ENCODE data around the gene ST6GALNAC3. TPM values are rescaled to one million over a fixed set of nuclear protein-coding genes. Genes with fewer than 3 reads are reported as not detected.

ST6GALNAC3 gene
- polyA plus RNA-seq, 4 donors, result under 0.01 to 21.7 (median 2.6) TPM

DNA sequence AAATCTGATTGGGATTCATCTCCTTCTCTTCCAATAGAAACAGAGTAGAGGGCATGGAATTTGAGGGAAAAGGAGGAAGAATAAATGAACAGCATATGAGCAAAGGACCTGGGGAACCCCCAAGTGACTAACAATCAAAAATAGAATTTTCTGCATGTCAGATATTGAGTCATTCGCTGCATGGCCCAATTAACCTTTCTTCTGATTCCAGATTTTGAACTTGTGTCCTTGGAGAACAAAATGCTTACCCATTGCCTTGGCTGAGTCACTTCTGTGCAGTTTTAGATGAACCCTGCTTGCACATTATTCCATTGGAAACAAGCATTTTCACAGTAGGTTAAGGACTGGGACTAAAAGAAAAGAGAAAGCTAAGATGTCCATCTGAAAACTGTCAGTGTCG, 390.5 kb downstream of the ST6GALNAC3 start:
- no peaks in the 10 kb centered on the region for H3K9me3 ChIP-seq (ENCODE audit: control insufficient read depth in 2 of 2, insufficient read depth in 1 of 2, low read depth in 1 of 2, low read length in 1 of 2)
- H3K27ac ChIP-seq (ENCODE audit: low read depth in 1 of 3, low read length in 2 of 3), result no peak overlapping the region
- FAIRE-seq (no peak), DNase-seq (no peak)
- H3K27me3 ChIP-seq (ENCODE audit: control insufficient read depth in 3 of 3, insufficient read depth in 3 of 3, low read length in 3 of 3), result no peaks in the 10 kb centered on the region
- H3K36me3 ChIP-seq (ENCODE audit: control insufficient read depth in 3 of 3, insufficient read depth in 2 of 3, low read depth in 1 of 3, low read length in 3 of 3), result no peaks in the 10 kb centered on the region
- no peaks in the 10 kb centered on the region for H3K4me1 ChIP-seq (ENCODE audit: control insufficient read depth in 3 of 3, insufficient read depth in 2 of 3, low read depth in 1 of 3, low read length in 2 of 3)
- no peak overlapping the region for H3K4me3 ChIP-seq (ENCODE audit: low read depth in 1 of 3, low read length in 3 of 3)
- WGBS, 3 donors, result 79 to 83% (median 82%) methylated on average over 2 of the region's 2 CpGs

DNA sequence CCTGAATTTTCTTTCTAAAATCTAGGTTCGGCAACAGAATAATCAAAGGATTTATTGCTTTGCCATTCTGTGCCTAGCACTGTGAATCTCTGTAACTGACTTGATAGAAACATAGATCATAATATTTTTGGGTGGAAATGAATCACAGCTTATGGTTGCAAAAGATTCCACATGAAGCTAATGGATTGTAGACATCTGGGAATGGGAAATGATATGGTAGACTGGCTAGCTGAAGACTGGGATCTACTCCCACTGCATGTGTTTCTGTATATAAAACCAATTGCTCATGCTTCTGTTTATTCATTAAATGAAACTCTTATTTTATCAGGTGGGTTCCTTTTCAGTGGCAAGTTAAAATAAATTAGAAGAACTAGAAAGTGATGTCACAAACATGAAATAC, 395.6 kb downstream of the ST6GALNAC3 start:
- Histone ChIP-seq H3K9me3 (ENCODE audit: control insufficient read depth in 2 of 2, insufficient read depth in 1 of 2, low read depth in 1 of 2, low read length in 1 of 2) (no peaks in the 10 kb centered on the region), H3K36me3 (ENCODE audit: control insufficient read depth in 3 of 3, insufficient read depth in 2 of 3, low read depth in 1 of 3, low read length in 3 of 3) (no peaks in the 10 kb centered on the region), H3K27me3 (ENCODE audit: control insufficient read depth in 3 of 3, insufficient read depth in 3 of 3, low read length in 3 of 3) (no peaks in the 10 kb centered on the region), H3K4me3 (ENCODE audit: low read depth in 1 of 3, low read length in 3 of 3) (no peak overlapping the region), H3K4me1 (ENCODE audit: control insufficient read depth in 3 of 3, insufficient read depth in 2 of 3, low read depth in 1 of 3, low read length in 2 of 3) (no peaks in the 10 kb centered on the region), H3K27ac (ENCODE audit: low read depth in 1 of 3, low read length in 2 of 3) (no peak overlapping the region)
- no peak for DNase-seq
- 92 to 96% (median 92%) methylated on average over 1 of the region's 1 CpG for WGBS, 3 donors
- FAIRE-seq, result no peak

DNA sequence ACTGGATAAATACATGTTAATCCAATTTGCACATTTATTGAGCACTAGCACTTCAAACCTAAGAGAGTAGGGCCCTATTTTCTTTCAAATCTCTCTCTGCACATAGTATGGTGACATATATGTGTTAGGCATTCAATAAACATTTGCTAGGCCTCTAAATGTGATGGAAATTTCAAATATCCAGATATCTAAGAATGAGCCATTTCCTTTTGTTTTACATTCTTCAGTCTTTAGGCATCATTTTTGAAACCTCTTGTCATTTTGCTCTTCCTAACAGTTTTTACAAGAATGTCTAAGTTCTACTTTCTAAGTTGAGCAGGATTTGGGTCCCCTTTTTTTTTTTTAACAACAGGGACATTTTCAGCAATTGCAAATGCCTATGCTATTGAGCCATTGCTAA, 397.0 kb downstream of the ST6GALNAC3 start:
- no peak overlapping the region for H3K27ac ChIP-seq (ENCODE audit: low read depth in 1 of 3, low read length in 2 of 3)
- H3K9me3 ChIP-seq (ENCODE audit: control insufficient read depth in 2 of 2, insufficient read depth in 1 of 2, low read depth in 1 of 2, low read length in 1 of 2), result no peaks in the 10 kb centered on the region
- FAIRE-seq, result no peak
- H3K4me3 ChIP-seq (ENCODE audit: low read depth in 1 of 3, low read length in 3 of 3), result no peak overlapping the region
- no peak for DNase-seq
- H3K27me3 ChIP-seq (ENCODE audit: control insufficient read depth in 3 of 3, insufficient read depth in 3 of 3, low read length in 3 of 3), result no peaks in the 10 kb centered on the region
- no peaks in the 10 kb centered on the region for H3K4me1 ChIP-seq (ENCODE audit: control insufficient read depth in 3 of 3, insufficient read depth in 2 of 3, low read depth in 1 of 3, low read length in 2 of 3)
- no peaks in the 10 kb centered on the region for H3K36me3 ChIP-seq (ENCODE audit: control insufficient read depth in 3 of 3, insufficient read depth in 2 of 3, low read depth in 1 of 3, low read length in 3 of 3)

DNA sequence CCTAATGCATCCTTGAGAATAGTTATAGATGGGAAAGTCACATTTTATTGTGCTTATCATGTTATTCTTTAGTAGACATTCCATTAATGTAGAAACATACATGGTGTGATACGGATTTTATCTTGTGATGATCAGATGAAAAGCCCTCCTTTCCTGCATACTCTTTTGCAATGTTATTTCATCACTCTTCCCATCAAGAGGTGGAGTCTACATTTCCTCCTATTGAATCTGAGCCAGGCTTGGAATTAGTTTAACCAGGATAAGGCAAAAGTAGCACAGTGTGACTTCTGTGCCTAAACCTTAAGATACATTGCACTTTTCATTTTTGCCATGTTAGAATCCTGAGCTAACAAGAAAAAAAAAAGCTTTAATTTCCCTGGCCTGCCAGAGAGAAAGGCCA, 399.0 kb downstream of the ST6GALNAC3 start:
- FAIRE-seq (no peak), DNase-seq (no peak)
- Histone ChIP-seq H3K36me3 (ENCODE audit: control insufficient read depth in 3 of 3, insufficient read depth in 2 of 3, low read depth in 1 of 3, low read length in 3 of 3) (no peaks in the 10 kb centered on the region), H3K4me1 (ENCODE audit: control insufficient read depth in 3 of 3, insufficient read depth in 2 of 3, low read depth in 1 of 3, low read length in 2 of 3) (no peaks in the 10 kb centered on the region), H3K4me3 (ENCODE audit: low read depth in 1 of 3, low read length in 3 of 3) (no peak overlapping the region), H3K27ac (ENCODE audit: low read depth in 1 of 3, low read length in 2 of 3) (no peak overlapping the region), H3K9me3 (ENCODE audit: control insufficient read depth in 2 of 2, insufficient read depth in 1 of 2, low read depth in 1 of 2, low read length in 1 of 2) (no peaks in the 10 kb centered on the region), H3K27me3 (ENCODE audit: control insufficient read depth in 3 of 3, insufficient read depth in 3 of 3, low read length in 3 of 3) (no peaks in the 10 kb centered on the region)
- 66 to 69% (median 69%) methylated on average over 1 of the region's 1 CpG for WGBS, 3 donors

DNA sequence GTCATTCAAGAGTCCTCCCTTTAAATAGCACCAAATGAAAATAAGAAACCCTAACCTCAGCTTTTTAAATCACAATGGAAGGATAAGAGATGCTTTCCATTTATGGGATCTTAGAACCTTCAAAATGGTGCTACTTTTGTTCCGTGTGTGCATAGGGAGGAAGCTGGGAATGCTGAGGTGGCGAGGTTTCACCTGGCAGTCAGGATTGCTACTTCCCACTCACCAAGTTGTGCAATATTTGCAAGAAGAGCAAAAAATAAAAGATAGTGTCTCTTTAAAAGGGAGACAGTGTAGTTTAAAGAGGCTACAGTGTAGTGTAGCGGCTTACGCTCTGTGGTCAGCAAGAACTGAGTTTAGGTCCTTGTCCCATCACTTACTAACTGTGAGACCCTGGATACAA, 400.4 kb downstream of the ST6GALNAC3 start:
- Histone ChIP-seq H3K9me3 (ENCODE audit: control insufficient read depth in 2 of 2, insufficient read depth in 1 of 2, low read depth in 1 of 2, low read length in 1 of 2) (no peaks in the 10 kb centered on the region), H3K4me3 (ENCODE audit: low read depth in 1 of 3, low read length in 3 of 3) (no peak overlapping the region), H3K27ac (ENCODE audit: low read depth in 1 of 3, low read length in 2 of 3) (no peak overlapping the region), H3K4me1 (ENCODE audit: control insufficient read depth in 3 of 3, insufficient read depth in 2 of 3, low read depth in 1 of 3, low read length in 2 of 3) (no peaks in the 10 kb centered on the region), H3K36me3 (ENCODE audit: control insufficient read depth in 3 of 3, insufficient read depth in 2 of 3, low read depth in 1 of 3, low read length in 3 of 3) (no peaks in the 10 kb centered on the region), H3K27me3 (ENCODE audit: control insufficient read depth in 3 of 3, insufficient read depth in 3 of 3, low read length in 3 of 3) (no peaks in the 10 kb centered on the region)
- DNase-seq (no peak), FAIRE-seq (no peak)
- WGBS, 3 donors, result 72 to 89% (median 82%) methylated on average over 4 of the region's 4 CpGs

DNA sequence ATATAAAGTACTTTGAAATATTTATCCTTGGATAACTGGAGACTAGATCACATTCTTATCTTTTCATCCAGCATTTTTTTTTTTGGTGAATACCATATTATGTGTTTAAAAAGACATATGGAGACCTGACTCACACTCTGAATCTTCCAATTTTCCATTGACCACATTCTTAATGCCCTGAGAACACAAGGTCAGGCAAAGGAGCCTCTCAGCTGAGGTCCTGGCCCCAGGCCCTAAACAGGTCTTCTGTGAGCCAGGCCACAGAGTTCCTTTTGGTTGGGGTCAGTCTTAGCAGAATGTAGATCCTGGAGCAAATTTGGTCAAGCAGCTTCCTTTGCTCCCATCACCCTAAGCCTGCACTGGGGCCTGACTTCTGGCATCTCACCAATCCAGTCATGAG, 402.6 kb downstream of the ST6GALNAC3 start:
- Histone ChIP-seq H3K36me3 (ENCODE audit: control insufficient read depth in 3 of 3, insufficient read depth in 2 of 3, low read depth in 1 of 3, low read length in 3 of 3) (no peaks in the 10 kb centered on the region), H3K9me3 (ENCODE audit: control insufficient read depth in 2 of 2, insufficient read depth in 1 of 2, low read depth in 1 of 2, low read length in 1 of 2) (no peaks in the 10 kb centered on the region), H3K27me3 (ENCODE audit: control insufficient read depth in 3 of 3, insufficient read depth in 3 of 3, low read length in 3 of 3) (no peaks in the 10 kb centered on the region), H3K4me3 (ENCODE audit: low read depth in 1 of 3, low read length in 3 of 3) (no peak overlapping the region), H3K4me1 (ENCODE audit: control insufficient read depth in 3 of 3, insufficient read depth in 2 of 3, low read depth in 1 of 3, low read length in 2 of 3) (no peaks in the 10 kb centered on the region), H3K27ac (ENCODE audit: low read depth in 1 of 3, low read length in 2 of 3) (no peak overlapping the region)
- DNase-seq (no peak), FAIRE-seq (no peak)

DNA sequence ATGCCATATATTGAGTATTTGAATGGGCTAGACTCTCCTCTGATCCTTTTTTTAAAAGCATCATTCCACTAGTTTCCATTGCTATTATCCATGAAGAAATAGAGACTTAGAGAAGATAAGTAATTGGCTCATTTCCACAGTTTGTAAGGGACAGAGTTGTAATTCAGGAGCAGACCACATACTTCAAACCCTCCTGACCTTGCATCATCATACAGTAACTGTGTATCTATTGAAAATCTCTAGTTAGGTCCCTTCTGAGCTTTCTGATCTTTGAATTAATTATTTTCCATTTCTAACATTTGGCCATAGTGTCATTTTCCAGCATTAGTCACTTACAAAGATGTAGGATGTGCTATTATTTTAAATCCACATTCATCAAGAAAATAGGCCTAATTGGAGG, 406.3 kb downstream of the ST6GALNAC3 start:
- no peak overlapping the region for H3K27ac ChIP-seq (ENCODE audit: low read depth in 1 of 3, low read length in 2 of 3)
- no peaks in the 10 kb centered on the region for H3K9me3 ChIP-seq (ENCODE audit: control insufficient read depth in 2 of 2, insufficient read depth in 1 of 2, low read depth in 1 of 2, low read length in 1 of 2)
- DNase-seq (no peak), FAIRE-seq (no peak)
- no peak overlapping the region for H3K4me3 ChIP-seq (ENCODE audit: low read depth in 1 of 3, low read length in 3 of 3)
- no peaks in the 10 kb centered on the region for H3K4me1 ChIP-seq (ENCODE audit: control insufficient read depth in 3 of 3, insufficient read depth in 2 of 3, low read depth in 1 of 3, low read length in 2 of 3)
- H3K27me3 ChIP-seq (ENCODE audit: control insufficient read depth in 3 of 3, insufficient read depth in 3 of 3, low read length in 3 of 3), result no peaks in the 10 kb centered on the region
- H3K36me3 ChIP-seq (ENCODE audit: control insufficient read depth in 3 of 3, insufficient read depth in 2 of 3, low read depth in 1 of 3, low read length in 3 of 3), result no peaks in the 10 kb centered on the region

DNA sequence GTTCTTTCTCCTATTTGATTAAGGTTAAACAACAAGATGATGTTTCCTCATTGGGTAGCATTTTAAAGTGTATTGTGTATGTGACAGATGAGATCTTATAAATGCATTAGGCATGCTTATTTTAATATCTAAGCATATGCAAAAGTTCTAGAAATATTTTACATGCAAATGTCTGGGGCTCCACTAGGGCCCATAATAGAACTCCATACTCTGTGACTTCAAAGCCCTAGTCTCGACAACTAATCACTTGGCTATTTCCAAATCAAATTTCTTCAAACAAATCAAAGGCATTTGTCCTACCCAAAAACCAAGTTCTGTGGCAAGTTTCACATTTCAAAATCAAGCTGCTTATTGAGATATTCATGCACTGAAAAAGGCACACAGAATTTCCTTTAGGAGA, 407.1 kb downstream of the ST6GALNAC3 start:
- WGBS, 3 donors, result 70 to 91% (median 84%) methylated on average over 1 of the region's 1 CpG

DNA sequence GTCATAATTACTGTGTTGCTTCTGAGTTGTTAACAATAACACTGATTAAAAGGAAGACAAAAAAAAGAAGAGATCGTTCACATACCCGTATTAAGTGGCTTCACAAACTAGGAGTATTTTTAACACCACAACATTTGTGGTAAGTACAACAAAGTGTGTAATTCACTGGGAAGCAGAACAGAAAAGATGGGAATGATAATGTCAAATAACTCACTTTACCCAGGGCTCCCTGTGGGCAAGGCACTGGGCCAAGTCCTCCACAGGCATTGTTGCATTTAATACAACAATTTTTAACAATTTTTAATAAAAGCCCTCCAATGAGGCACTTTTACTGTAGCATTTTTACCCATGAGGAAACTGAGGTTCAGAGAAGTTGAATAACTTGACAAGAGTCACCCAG, 407.7 kb downstream of the ST6GALNAC3 start:
- FAIRE-seq, result no peak
- Histone ChIP-seq H3K4me1 (ENCODE audit: control insufficient read depth in 3 of 3, insufficient read depth in 2 of 3, low read depth in 1 of 3, low read length in 2 of 3) (no peaks in the 10 kb centered on the region), H3K9me3 (ENCODE audit: control insufficient read depth in 2 of 2, insufficient read depth in 1 of 2, low read depth in 1 of 2, low read length in 1 of 2) (no peaks in the 10 kb centered on the region), H3K36me3 (ENCODE audit: control insufficient read depth in 3 of 3, insufficient read depth in 2 of 3, low read depth in 1 of 3, low read length in 3 of 3) (no peaks in the 10 kb centered on the region), H3K27me3 (ENCODE audit: control insufficient read depth in 3 of 3, insufficient read depth in 3 of 3, low read length in 3 of 3) (no peaks in the 10 kb centered on the region), H3K27ac (ENCODE audit: low read depth in 1 of 3, low read length in 2 of 3) (no peak overlapping the region), H3K4me3 (ENCODE audit: low read depth in 1 of 3, low read length in 3 of 3) (no peak overlapping the region)
- no peak for DNase-seq
- 49 to 73% (median 55%) methylated on average over 2 of the region's 2 CpGs for WGBS, 3 donors

More for the DNA sequence above, 407.1 kb downstream of the ST6GALNAC3 start:
- Histone ChIP-seq H3K4me1 (ENCODE audit: control insufficient read depth in 3 of 3, insufficient read depth in 2 of 3, low read depth in 1 of 3, low read length in 2 of 3) (no peaks in the 10 kb centered on the region), H3K36me3 (ENCODE audit: control insufficient read depth in 3 of 3, insufficient read depth in 2 of 3, low read depth in 1 of 3, low read length in 3 of 3) (no peaks in the 10 kb centered on the region), H3K27ac (ENCODE audit: low read depth in 1 of 3, low read length in 2 of 3) (no peak overlapping the region), H3K27me3 (ENCODE audit: control insufficient read depth in 3 of 3, insufficient read depth in 3 of 3, low read length in 3 of 3) (no peaks in the 10 kb centered on the region), H3K9me3 (ENCODE audit: control insufficient read depth in 2 of 2, insufficient read depth in 1 of 2, low read depth in 1 of 2, low read length in 1 of 2) (no peaks in the 10 kb centered on the region), H3K4me3 (ENCODE audit: low read depth in 1 of 3, low read length in 3 of 3) (no peak overlapping the region)
- FAIRE-seq, result no peak
- DNase-seq, result no peak

Data from small intestine (tissue), 7 donors.